SK-N-MC (cell line): ENCODE measurements around the gene IRF8.

Source experiments
- EZH2 ChIP-seq: fragments of 200-600 bp; sonication (generic); IDR thresholded peaks from one replicate; pipeline ENCODE4 v1.6.1; 2017; ENCODE audit warnings: antibody characterized with exemption
- POLR2AphosphoS5 ChIP-seq: IDR thresholded peaks from 2 replicates; pipeline ENCODE4 v1.6.1; 2012; ENCODE audit warnings: mild to moderate bottlenecking, low read depth, low read length, borderline replicate concordance

DNA sequence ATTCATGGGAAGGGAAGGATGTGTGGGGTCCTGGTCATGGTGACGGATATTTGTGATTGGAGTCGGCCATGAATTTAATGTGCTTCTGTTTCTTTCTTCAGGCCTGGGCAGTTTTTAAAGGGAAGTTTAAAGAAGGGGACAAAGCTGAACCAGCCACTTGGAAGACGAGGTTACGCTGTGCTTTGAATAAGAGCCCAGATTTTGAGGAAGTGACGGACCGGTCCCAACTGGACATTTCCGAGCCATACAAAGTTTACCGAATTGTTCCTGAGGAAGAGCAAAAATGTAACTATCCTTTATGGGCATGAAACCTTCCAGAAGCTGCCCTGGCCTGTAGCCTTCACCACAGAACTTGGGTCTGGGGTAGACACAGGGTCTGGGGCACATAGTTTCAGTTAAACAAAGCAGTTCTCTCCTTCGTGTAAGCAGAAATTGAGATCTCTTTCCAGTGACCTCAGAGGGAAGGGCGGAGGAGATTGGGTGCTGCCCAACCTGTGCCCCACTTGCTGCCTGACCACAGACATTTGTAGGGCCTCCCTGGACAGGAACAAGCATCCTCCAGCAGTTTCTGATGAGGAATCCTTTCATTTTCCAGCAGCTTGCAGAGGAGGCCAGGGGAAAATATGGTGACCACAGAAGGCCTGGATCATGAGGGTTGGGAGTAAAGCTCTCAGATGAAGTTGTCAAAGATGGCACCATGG is 10.1 kb downstream of the IRF8 start:
- TF ChIP-seq EZH2 (no peak), POLR2AphosphoS5 (no peak)
